Type B pancreatic cell (in vitro differentiated cells): ENCODE results near the gene CCDC150. TPM values are rescaled to one million over a fixed set of nuclear protein-coding genes. Genes with fewer than 3 reads are reported as not detected.
A peak's percentile ranks its signal among the peaks of the same experiment; 100 is the strongest.

ENCODE experiments used
- DNase-seq: peaks from one replicate; pipeline ENCODE4 v3.0.0; 2021; ENCODE audit warnings: mixed read lengths; ENCODE audit not compliant: unreplicated experiment; ENCODE audit errors: extremely low spot score
- H3K27ac Mint-ChIP-seq: 2 replicates; pipeline ENCODE4 v1.8.0; 2021; ENCODE audit warnings: mild to moderate bottlenecking, mixed read lengths
- H3K27me3 Mint-ChIP-seq: 2 replicates; pipeline ENCODE4 v1.8.0; 2021; ENCODE audit warnings: mixed read lengths
- H3K36me3 Mint-ChIP-seq: 2 replicates; pipeline ENCODE4 v1.8.0; 2021; ENCODE audit warnings: mixed read lengths
- H3K4me1 Mint-ChIP-seq: one replicate; pipeline ENCODE4 v1.8.0; 2021; ENCODE audit warnings: mixed read lengths; ENCODE audit not compliant: unreplicated experiment
- H3K4me3 Mint-ChIP-seq: 2 replicates; pipeline ENCODE4 v1.8.0; 2021; ENCODE audit warnings: mild to moderate bottlenecking, mixed read lengths
- H3K9me3 Mint-ChIP-seq: 2 replicates; pipeline ENCODE4 v1.8.0; 2021; ENCODE audit warnings: mixed read lengths
- total RNA-seq: library from RNA; stranded (reverse); gene quantifications from 2 replicates; pipeline ENCODE4 v1.2.1, GENCODE V29; 2021; ENCODE audit warnings: low replicate concordance
- TF ChIP-seq, protein P1 (sequence below): fragments of 200-600 bp; sonication (generic); conservative IDR thresholded peaks from 2 replicates; pipeline ENCODE4 v1.5.0; 2021; ENCODE audit warnings: antibody characterized with exemption, mild to moderate bottlenecking

The CCDC150 gene
- total RNA-seq, 1 donor from 2014 or later: 32.5 TPM

DNA sequence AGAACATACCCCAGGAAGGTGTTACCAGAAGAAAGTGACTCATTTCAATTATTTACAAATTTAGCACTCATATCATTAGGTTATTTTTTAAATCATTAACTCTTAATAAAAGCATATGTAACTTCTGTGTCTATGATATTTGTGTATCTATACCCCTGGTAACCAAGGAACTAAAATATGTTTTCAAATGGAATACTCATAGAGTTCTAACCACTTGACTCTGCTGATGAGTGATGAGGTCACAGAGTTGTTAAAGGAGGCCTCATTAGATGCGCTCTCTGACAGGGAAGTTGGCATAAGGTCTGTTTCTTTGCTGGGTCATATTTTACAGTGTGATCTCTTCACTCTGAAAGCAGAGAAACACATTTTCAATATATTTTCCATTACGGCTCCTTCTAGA, 73.4 kb downstream of the CCDC150 start:
- TF ChIP-seq, protein P1, sequence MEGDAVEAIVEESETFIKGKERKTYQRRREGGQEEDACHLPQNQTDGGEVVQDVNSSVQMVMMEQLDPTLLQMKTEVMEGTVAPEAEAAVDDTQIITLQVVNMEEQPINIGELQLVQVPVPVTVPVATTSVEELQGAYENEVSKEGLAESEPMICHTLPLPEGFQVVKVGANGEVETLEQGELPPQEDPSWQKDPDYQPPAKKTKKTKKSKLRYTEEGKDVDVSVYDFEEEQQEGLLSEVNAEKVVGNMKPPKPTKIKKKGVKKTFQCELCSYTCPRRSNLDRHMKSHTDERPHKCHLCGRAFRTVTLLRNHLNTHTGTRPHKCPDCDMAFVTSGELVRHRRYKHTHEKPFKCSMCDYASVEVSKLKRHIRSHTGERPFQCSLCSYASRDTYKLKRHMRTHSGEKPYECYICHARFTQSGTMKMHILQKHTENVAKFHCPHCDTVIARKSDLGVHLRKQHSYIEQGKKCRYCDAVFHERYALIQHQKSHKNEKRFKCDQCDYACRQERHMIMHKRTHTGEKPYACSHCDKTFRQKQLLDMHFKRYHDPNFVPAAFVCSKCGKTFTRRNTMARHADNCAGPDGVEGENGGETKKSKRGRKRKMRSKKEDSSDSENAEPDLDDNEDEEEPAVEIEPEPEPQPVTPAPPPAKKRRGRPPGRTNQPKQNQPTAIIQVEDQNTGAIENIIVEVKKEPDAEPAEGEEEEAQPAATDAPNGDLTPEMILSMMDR: no peak
- H3K9me3 Mint-ChIP-seq: peaks cover 7% of the 10 kb centered on the region

GRCh38 chr2:196718419-196719109, 79.0 kb downstream of the CCDC150 start:
- Mint-ChIP-seq H3K9me3 (no peaks in the 10 kb centered on the region), H3K36me3 (peaks cover 10% of the 10 kb centered on the region), H3K4me3 (peak overlapping the region; percentile 70), H3K27me3 (no peaks in the 10 kb centered on the region), H3K4me1 (peaks cover 16% of the 10 kb centered on the region), H3K27ac (peak overlapping the region; percentile 76)
- TF ChIP-seq, protein P1: no peak
- no peak for DNase-seq

More for the DNA sequence above, 73.4 kb downstream of the CCDC150 start:
- no peak overlapping the region for H3K4me3 Mint-ChIP-seq
- no peaks in the 10 kb centered on the region for H3K4me1 Mint-ChIP-seq
- H3K27ac Mint-ChIP-seq: no peak overlapping the region
- peaks cover 14% of the 10 kb centered on the region for H3K36me3 Mint-ChIP-seq
- DNase-seq: no peak
- no peaks in the 10 kb centered on the region for H3K27me3 Mint-ChIP-seq

- no peaks in the 10 kb centered on the region for H3K9me3 Mint-ChIP-seq
- peak; percentile 73 for DNase-seq
- H3K36me3 Mint-ChIP-seq: peaks cover 17% of the 10 kb centered on the region
- H3K27me3 Mint-ChIP-seq: no peaks in the 10 kb centered on the region
- peak overlapping the region; percentile 76 for H3K27ac Mint-ChIP-seq
- TF ChIP-seq, protein P1: peak; percentile 30
- H3K4me1 Mint-ChIP-seq: peaks cover 16% of the 10 kb centered on the region
- H3K4me3 Mint-ChIP-seq: peak overlapping the region; percentile 68
These were observed 79.8 kb downstream of the CCDC150 start for GRCh38 chr2:196719110-196719872.

DNA sequence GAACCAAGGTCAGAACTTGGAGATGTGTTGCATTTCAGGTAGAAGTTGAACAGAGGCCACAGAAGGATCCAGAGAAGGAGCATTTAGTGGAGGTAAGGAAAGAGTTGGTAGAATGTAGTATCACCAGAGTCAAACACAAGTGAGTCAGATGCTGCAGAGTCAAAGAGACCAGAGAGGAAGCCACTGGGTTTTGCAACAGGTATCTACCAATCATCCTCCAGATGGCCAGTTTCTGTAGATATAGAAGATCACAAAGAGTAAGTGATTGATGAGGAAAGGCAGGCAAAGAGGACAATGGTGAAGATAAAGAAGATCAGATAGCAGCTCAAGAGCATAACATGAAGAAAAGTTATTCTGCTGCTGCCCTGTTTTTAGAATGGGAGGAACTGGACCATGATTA, 84.1 kb downstream of the CCDC150 start:
- peaks cover 10% of the 10 kb centered on the region for H3K4me1 Mint-ChIP-seq
- H3K9me3 Mint-ChIP-seq: no peaks in the 10 kb centered on the region
- TF ChIP-seq, protein P1: no peak
- DNase-seq: no peak
- H3K4me3 Mint-ChIP-seq: no peak overlapping the region
- H3K27ac Mint-ChIP-seq: no peak overlapping the region
- peaks cover 27% of the 10 kb centered on the region for H3K36me3 Mint-ChIP-seq
- no peaks in the 10 kb centered on the region for H3K27me3 Mint-ChIP-seq

- Mint-ChIP-seq H3K27ac (no peak overlapping the region), H3K4me1 (no peaks in the 10 kb centered on the region), H3K4me3 (no peak overlapping the region), H3K27me3 (no peaks in the 10 kb centered on the region), H3K9me3 (no peaks in the 10 kb centered on the region), H3K36me3 (peaks cover 34% of the 10 kb centered on the region)
- TF ChIP-seq, protein P1: no peak
- no peak for DNase-seq
These were observed 85.7 kb downstream of the CCDC150 start for GRCh38 chr2:196725218-196725617.
